SK-N-SH (cell line): Measurements from ENCODE around the gene ST3GAL2.

Source experiments
- MAX ChIP-seq: IDR thresholded peaks from 2 replicates; pipeline ENCODE4 v1.4.0; 2012; ENCODE audit warnings: low read depth
- POLR2AphosphoS5 ChIP-seq: IDR thresholded peaks from 2 replicates; pipeline ENCODE4 v1.6.1; 2012; ENCODE audit warnings: low read depth, low read length

GRCh38 chr16:70416748-70417616, 21.9 kb downstream of the ST3GAL2 start:
- TF ChIP-seq POLR2AphosphoS5 (no peak), MAX (no peak)
